ENCODE measurements around the gene SCNN1A.

- TF ChIP-seq ZNF263 (CRISPR knock-in tag; IDR thresholded peaks at IDR 0.05) (no peak), SMAD9 (CRISPR knock-in tag; IDR thresholded peaks at IDR 0.05) (no peak), MTF2 (CRISPR knock-in tag; IDR thresholded peaks at IDR 0.05; ENCODE audit: borderline replicate concordance) (no peak), POLR2A (IDR thresholded peaks at IDR 0.05; ENCODE audit: insufficient read depth in 1 of 2, low read depth in 2 of 2, low read length in 2 of 2) (peak; percentile 51 to 60; a peak in 3 of 4 replicates), ZKSCAN8 (CRISPR knock-in tag; IDR thresholded peaks at IDR 0.05; ENCODE audit: borderline replicate concordance) (peak; percentile 48; the same call in 1 of the 2 replicates), ZBTB40 (IDR thresholded peaks at IDR 0.05) (no peak), ZBTB40 (CRISPR knock-in tag; IDR thresholded peaks at IDR 0.05) (no peak), NR2F6 (IDR thresholded peaks at IDR 0.05) (peak; percentile 74), NR2F6 (CRISPR knock-in tag; IDR thresholded peaks at IDR 0.05) (peak; percentile 79), KAT7 (CRISPR knock-in tag; IDR thresholded peaks at IDR 0.05; ENCODE audit: borderline replicate concordance) (no peak)
- TF ChIP-seq, protein P1, sequence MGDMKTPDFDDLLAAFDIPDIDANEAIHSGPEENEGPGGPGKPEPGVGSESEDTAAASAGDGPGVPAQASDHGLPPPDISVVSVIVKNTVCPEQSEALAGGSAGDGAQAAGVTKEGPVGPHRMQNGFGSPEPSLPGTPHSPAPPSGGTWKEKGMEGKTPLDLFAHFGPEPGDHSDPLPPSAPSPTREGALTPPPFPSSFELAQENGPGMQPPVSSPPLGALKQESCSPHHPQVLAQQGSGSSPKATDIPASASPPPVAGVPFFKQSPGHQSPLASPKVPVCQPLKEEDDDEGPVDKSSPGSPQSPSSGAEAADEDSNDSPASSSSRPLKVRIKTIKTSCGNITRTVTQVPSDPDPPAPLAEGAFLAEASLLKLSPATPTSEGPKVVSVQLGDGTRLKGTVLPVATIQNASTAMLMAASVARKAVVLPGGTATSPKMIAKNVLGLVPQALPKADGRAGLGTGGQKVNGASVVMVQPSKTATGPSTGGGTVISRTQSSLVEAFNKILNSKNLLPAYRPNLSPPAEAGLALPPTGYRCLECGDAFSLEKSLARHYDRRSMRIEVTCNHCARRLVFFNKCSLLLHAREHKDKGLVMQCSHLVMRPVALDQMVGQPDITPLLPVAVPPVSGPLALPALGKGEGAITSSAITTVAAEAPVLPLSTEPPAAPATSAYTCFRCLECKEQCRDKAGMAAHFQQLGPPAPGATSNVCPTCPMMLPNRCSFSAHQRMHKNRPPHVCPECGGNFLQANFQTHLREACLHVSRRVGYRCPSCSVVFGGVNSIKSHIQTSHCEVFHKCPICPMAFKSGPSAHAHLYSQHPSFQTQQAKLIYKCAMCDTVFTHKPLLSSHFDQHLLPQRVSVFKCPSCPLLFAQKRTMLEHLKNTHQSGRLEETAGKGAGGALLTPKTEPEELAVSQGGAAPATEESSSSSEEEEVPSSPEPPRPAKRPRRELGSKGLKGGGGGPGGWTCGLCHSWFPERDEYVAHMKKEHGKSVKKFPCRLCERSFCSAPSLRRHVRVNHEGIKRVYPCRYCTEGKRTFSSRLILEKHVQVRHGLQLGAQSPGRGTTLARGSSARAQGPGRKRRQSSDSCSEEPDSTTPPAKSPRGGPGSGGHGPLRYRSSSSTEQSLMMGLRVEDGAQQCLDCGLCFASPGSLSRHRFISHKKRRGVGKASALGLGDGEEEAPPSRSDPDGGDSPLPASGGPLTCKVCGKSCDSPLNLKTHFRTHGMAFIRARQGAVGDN (CRISPR knock-in tag; IDR thresholded peaks at IDR 0.05), result peak; percentile 76
- TF ChIP-seq, protein P2, sequence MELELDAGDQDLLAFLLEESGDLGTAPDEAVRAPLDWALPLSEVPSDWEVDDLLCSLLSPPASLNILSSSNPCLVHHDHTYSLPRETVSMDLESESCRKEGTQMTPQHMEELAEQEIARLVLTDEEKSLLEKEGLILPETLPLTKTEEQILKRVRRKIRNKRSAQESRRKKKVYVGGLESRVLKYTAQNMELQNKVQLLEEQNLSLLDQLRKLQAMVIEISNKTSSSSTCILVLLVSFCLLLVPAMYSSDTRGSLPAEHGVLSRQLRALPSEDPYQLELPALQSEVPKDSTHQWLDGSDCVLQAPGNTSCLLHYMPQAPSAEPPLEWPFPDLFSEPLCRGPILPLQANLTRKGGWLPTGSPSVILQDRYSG (CRISPR knock-in tag; IDR thresholded peaks at IDR 0.05), result no peak
Observed at GRCh38 chr12:6372403-6373003, 2.9 kb downstream of the SCNN1A start.

All from HepG2 (cell line).